Left lobe of liver (tissue), 2 donors: Measurements from ENCODE around the gene OGT. TPM values are rescaled to one million over a fixed set of nuclear protein-coding genes. Genes with fewer than 3 reads are reported as not detected.
"Not testable (repeated sequence)": the region's sequence is repeated elsewhere in the genome, so short reads cannot be mapped to it uniquely, and the experiment has no call there.

Experiments used
- ATAC-seq: fragments of 200-7000 bp; cut with Tn5 transposase; one replicate; pipeline ENCODE4 v1.9.1; 2020; ENCODE audit warnings: mild to moderate bottlenecking, moderate library complexity
- DNase-seq: peaks from one replicate; pipeline ENCODE4 v3.0.0-alpha.2; 2020; ENCODE audit warnings: low spot score
- total RNA-seq: library from RNA; stranded (reverse); gene quantifications from one replicate; pipeline ENCODE4 v1.2.1, GENCODE V29; 2021
- donor health status: DM: no; HTN: no; CAD: no; lungs with moderate emphysema.
- donor health status: DM: no; HTN: yes; CAD: no.

OGT gene
- total RNA-seq, 1 donor from 2014 or later: 39.5 TPM

GRCh38 chrX:71579136-71579989 is 46.5 kb downstream of the OGT start:
- ATAC-seq (no peak), DNase-seq (no peak)

DNA sequence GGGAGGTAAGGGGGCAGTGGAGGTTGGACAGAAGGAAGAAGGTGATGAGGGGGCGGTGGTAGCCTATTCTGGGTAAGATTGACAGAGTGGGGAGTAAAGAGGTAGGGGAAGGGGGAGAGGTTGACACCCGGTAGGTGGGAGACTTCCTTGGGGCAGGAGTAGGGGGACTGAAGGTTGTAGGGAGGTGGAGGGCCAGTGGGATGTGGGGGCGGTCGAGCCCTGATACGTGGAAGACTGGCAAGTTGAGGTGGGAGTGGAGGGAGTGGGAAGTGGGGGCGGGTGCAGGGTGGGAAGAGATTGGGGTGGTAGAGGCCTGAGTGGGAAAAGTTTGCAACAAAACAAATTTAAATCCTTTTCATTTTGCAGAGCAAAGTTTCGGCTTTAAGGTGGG is 47.1 kb downstream of the OGT start:
- ATAC-seq: no peak
- no peak for DNase-seq

- DNase-seq: no peak
- no peak for ATAC-seq
Measured at GRCh38 chrX:71581210-71581609, 48.3 kb downstream of the OGT start.

GRCh38 chrX:71586929-71587328 is 54.0 kb downstream of the OGT start:
- peak; percentile 50 for ATAC-seq
- no peak for DNase-seq

- DNase-seq, ATAC-seq: not testable (repeated sequence)
Measured at GRCh38 chrX:71593210-71593609, 60.3 kb downstream of the OGT start.

- ATAC-seq: no peak
- DNase-seq: no peak
Measured at GRCh38 chrX:71599965-71600364, 67.1 kb downstream of the OGT start.

DNA sequence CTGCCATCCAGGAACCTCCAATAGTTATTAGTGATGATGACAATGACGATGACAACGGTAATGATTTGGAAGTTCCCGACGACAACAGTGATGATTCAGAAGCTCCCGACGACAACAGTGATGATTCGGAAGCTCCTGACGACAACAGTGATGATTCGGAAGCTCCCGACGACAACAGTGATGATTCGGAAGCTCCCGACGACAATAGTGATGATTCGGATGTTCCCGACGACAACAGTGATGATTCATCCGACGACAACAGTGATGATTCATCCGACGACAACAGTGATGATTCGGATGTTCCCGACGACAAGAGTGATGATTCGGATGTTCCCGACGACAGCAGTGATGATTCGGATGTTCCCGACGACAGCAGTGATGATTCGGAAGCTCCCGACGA is 70.7 kb downstream of the OGT start:
- ATAC-seq (no peak), DNase-seq (no peak)

DNA sequence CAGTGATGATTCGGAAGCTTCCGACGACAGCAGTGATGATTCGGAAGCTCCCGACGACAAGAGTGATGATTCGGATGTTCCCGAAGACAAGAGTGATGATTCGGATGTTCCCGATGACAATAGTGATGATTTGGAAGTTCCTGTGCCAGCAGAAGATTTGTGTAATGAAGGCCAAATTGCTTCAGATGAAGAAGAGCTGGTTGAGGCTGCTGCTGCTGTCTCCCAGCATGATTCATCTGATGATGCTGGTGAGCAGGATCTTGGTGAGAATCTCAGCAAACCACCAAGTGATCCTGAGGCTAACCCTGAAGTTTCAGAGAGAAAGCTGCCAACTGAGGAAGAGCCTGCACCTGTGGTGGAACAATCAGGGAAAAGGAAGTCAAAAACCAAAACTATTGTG is 71.2 kb downstream of the OGT start:
- DNase-seq: no peak
- no peak for ATAC-seq

DNA sequence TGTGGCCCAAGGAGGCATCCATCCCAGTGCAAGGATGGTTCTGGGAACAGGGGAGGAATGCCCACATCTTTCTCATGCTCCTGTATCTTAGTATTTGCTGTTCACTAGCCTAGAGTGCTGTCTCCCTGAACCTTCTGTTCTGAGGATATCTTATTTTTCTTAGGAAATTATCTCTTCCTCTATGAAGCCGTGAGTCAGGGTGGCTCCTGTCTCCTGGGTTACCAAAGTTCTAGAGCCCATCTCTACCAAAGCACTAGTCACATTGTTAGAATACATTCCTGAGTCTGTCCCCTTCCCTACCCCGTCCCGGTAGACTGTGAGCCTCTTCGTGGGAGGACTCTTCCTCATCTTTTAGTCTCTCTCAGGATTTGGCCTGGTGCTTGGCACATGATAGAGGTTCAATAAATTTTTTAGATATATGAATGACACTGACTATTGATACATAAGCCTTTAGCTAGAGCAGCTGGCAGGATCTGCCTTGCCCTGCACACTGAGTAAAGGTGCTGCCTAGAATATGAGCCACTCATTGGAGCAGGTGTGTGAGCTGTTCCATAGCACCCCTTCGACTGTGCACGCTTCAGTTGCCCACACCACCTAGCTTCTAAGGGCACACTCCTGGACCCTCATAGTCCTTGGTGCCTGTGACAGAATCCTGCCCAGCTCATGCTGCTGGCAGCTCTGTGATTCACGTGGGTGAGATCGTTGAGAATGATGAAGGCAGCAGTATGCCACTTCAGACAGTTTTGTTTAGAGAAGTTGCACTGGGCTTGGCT is 72.1 kb downstream of the OGT start:
- ATAC-seq (no peak), DNase-seq (no peak)

DNA sequence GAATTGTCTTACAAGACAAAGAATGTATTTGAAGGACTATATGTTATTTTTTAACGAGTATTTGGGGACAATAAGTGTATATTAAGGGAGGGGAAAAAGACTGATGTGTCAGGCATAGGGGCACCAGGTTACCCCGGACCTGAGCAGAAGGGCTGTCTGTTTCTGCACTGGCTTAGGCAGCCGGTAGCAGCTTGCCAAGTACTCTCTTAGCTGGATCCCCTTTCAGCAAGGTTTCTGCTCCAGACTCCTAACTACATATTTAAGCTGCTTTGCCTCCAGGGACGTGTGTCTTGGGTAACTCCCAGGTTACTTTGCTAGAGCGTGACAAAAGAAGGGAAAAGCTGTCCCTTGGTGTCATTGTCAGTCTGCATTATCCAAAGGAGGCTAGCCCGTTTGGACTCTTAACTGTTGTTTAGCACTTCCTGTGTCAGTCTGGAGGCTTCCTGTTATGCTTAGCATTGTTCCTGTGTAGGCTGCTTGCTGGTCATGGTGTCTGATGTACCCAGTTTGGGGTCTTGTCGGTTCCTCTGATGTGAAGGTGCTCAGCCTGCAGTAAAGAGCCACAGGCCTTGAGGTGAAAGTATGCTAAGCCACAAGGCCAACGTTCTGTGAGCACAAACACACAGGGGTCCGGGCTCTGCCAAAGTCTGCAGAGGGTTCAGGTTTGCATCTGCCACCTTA is 73.8 kb downstream of the OGT start:
- DNase-seq: no peak
- no peak for ATAC-seq

GRCh38 chrX:71607488-71607887 is 74.6 kb downstream of the OGT start:
- DNase-seq: no peak
- ATAC-seq: no peak

DNA sequence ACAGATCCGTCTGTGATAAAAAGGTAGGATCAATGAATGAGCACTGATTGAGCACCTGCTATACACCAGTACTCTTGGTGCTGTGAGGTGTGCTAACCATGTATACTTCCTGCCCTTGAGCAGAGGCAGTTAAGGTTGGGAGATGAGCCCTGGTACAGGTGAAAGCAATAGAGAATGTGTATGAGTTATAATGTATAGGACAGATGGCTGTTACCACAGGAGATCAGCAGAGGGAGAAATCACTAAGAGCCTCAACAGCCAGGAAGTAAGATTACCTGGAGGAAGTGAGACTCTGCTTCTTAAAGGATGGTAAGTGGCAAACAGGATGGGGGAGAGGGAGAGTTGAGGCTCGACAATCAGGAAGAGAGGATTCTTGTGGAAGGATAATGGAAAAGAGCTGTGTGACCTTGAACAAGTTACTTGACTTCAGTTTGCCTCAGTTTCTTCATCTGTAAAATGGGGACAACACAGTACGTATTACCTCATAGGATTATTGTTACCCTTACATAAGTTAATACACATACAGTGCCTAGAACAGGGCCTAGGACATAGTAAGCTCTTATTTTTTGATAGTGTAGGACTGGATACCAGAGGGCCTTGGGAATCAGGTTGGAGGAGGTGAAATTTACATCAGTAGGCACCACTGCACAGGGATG is 76.3 kb downstream of the OGT start:
- ATAC-seq: no peak
- DNase-seq: no peak

DNA sequence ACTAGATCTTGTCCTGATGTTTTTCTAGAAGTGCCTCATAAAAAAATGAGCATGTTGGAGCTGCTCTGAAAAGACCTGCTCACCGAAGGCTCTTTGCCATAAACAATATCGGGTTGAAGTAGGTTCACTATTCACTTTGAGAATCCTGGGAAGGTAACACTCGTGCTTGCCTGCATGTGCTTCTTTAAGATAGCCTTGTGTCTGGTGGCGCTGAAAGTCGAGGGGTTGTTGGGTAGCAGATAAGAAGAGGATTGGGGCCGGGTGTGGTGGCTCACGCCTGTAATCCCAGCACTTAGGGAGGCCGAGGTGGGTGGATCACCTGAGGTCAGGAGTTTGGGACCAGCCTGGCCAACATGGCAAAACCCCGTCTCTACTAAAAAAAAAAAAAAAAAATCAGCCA is 78.8 kb downstream of the OGT start:
- not testable (repeated sequence) for ATAC-seq, DNase-seq

- ATAC-seq: no peak
- DNase-seq: no peak
Measured at GRCh38 chrX:71612256-71612655, 79.4 kb downstream of the OGT start.

- ATAC-seq (no peak), DNase-seq (no peak)
Measured at GRCh38 chrX:71615056-71615455, 82.2 kb downstream of the OGT start.

- DNase-seq (no peak), ATAC-seq (no peak)
Measured at GRCh38 chrX:71615954-71616353, 83.0 kb downstream of the OGT start.

DNA sequence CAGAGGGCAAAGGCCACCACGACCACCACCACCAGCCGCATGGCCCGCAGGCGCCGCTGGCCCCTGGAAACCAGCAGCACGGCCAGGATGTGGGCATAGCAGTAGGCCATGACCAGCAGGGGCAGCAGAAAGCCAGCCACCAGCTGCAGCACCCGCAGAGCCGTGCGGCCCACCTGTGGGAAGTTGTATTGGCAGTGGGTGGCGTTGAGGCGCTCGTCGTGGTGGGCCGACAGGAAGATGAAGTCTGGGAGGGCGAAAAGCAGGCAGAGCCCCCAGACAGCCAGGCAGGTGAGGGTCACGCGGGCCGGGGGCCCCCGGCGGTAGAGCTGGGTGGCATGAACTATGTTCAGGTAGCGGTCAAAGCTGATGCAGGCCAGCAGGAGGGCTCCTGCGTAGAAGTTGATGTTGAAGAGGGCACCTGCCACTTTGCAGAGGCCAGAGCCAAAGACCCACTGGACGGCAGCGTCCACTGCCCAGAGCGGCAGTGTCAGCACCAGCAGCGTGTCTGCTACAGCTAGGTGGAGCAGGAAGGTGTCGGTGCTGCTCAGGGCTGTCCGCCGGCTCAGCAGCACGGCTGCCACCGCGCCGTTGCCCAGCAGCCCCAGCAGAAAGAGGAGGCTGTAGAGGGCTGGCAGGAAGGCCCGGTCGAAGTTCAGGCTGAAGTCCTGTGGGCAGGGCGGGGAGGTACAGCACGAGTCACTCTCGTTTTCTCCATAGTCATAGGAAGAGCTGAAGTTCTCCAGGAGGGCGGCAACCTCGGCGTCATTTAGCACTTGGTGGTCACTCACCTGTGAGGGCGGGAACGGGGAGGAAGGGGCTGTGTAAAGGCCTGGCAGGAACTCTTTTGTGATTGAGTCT is 84.0 kb downstream of the OGT start:
- ATAC-seq (peak; percentile 96), DNase-seq (peak; percentile 70)

DNA sequence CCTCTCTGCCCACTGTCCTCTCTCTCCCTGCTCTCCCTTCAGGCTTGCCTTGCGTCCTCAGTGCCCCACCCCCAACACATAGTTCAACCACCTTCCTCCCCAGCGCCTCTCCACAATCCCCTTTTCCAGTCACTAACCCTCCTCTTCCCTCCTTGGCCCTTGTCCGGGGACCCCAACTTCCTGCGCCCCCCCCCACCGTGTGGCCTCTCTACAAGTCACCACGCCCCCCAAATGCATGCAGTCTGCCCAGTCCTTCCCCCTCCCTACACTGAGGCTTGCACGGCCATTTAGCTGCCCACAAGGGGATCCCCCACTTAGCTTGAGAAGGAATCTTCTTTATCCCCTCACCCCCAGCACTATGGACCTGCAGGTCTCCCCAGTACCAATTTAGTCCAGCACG is 84.8 kb downstream of the OGT start:
- ATAC-seq (no peak), DNase-seq (no peak)

DNA sequence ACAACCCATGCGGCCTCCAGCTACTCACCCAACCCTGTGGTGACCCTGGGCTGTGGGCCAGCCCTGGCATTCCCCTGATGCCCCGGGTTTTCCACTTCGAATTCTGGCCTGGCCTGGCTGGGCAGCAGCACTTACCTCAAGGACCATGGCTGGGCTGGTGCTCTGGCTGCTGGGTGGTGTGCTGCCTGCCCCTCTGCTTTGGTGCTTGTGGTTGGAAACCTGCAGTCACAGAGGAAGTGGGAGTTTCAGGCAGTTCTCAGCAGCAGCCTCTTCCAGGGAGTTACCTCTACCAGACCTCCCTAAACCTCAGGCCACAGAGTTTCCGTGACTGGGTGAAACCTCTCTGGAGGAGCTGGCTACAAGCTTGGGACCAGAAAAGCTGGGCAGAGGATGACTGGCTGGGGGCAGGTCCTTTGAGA is 85.4 kb downstream of the OGT start, which contains the start of gene CXCR3:
CXCR3 (minus strand) TSS at position 209 of the 419 bp plus-strand sequence; CDS start at position 147, 62 bp downstream.
- DNase-seq (peak; percentile 60), ATAC-seq (peak; percentile 51)

GRCh38 chrX:71618787-71619186 is 85.9 kb downstream of the OGT start:
- ATAC-seq (no peak), DNase-seq (no peak)
